ENCODE measurements around the gene RETREG1.

GRCh38 chr5:16520841-16521240, 96.0 kb downstream of the RETREG1 start:
- TF ChIP-seq ZNF623 (tag by site-specific recombination; IDR thresholded peaks at IDR 0.05) (no peak), ZBTB26 (tag by site-specific recombination; optimal IDR thresholded peaks at IDR 0.05) (no peak), ZBTB21 (tag by site-specific recombination; IDR thresholded peaks at IDR 0.05) (no peak), CTCF (tag by site-specific recombination; IDR thresholded peaks at IDR 0.05) (no peak), ZNF202 (tag by site-specific recombination; IDR thresholded peaks at IDR 0.05; ENCODE audit: borderline replicate concordance) (no peak)
- TF ChIP-seq, protein P1, sequence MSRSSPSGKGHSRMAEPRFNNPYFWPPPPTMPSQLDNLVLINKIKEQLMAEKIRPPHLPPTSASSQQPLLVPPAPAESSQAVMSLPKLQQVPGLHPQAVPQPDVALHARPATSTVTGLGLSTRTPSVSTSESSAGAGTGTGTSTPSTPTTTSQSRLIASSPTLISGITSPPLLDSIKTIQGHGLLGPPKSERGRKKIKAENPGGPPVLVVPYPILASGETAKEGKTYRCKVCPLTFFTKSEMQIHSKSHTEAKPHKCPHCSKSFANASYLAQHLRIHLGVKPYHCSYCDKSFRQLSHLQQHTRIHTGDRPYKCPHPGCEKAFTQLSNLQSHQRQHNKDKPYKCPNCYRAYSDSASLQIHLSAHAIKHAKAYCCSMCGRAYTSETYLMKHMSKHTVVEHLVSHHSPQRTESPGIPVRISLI (tag by site-specific recombination; IDR thresholded peaks at IDR 0.05): no peak
